Brain microvascular endothelial cell (primary cell): ENCODE measurements around the gene IL1RL2.

Experiments used
- DNase-seq: peaks from one replicate; pipeline ENCODE4 v3.0.0-alpha.2; 2020
- H3K27ac ChIP-seq: fragments of 250-450 bp; sonication (Bioruptor Pico); 2 replicates; pipeline ENCODE4 v1.5.1; 2020; ENCODE audit warnings: mild to moderate bottlenecking, moderate library complexity
- H3K27me3 ChIP-seq: fragments of 250-450 bp; sonication (Bioruptor Pico); replicated peaks from 2 replicates; pipeline ENCODE4 v1.5.1; 2020; ENCODE audit warnings: mild to moderate bottlenecking
- H3K36me3 ChIP-seq: fragments of 250-450 bp; sonication (Bioruptor Pico); replicated peaks from 2 replicates; pipeline ENCODE4 v1.5.1; 2020; ENCODE audit warnings: mild to moderate bottlenecking
- H3K4me3 ChIP-seq: 2 replicates; pipeline ENCODE4 v1.5.1; 2011; ENCODE audit warnings: low read depth, mild to moderate bottlenecking, control low read depth, low read length, moderate library complexity
- CTCF ChIP-seq: IDR thresholded peaks from 2 replicates; pipeline ENCODE4 v1.5.1; 2011; ENCODE audit warnings: low read depth, mild to moderate bottlenecking, moderate library complexity, low read length, control low read depth, inconsistent platforms; ENCODE audit errors: missing control alignments
- in situ Hi-C: cut with HindIII; loops from 2 replicates; pipeline ENCODE4 v1.10.0; 2017; ENCODE audit warnings: low sequenced_read_pairs, low pct_ligation_motif_present

The IL1RL2 gene

GRCh38 chr2:102145107-102145506 lies 41.7 kb upstream of the IL1RL2 start:
- TF ChIP-seq CTCF, result no peak
- no peak for DNase-seq
- in situ Hi-C loops, result no loop called here
- Histone ChIP-seq H3K4me3 (no peak overlapping the region), H3K36me3 (peaks cover 16% of the 10 kb centered on the region), H3K27me3 (no peaks in the 10 kb centered on the region), H3K27ac (no peak overlapping the region)

- H3K4me3 ChIP-seq, result no peak overlapping the region
These were observed 40.9 kb upstream of the IL1RL2 start for GRCh38 chr2:102145934-102146333.

GRCh38 chr2:102147935-102148334 lies 38.9 kb upstream of the IL1RL2 start:
- DNase-seq, result peak; percentile 55
- no peak for TF ChIP-seq CTCF
- no peaks in the 10 kb centered on the region for H3K27me3 ChIP-seq
- H3K4me3 ChIP-seq, result no peak overlapping the region
- H3K27ac ChIP-seq, result no peak overlapping the region
- in situ Hi-C loops, result no loop called here
- peaks cover 18% of the 10 kb centered on the region for H3K36me3 ChIP-seq

More at GRCh38 chr2:102145934-102146333, 40.9 kb upstream of the IL1RL2 start:
- in situ Hi-C loops, result no loop called here
- no peak for TF ChIP-seq CTCF
- no peak overlapping the region for H3K27ac ChIP-seq
- no peak for DNase-seq
- H3K27me3 ChIP-seq, result no peaks in the 10 kb centered on the region
- peaks cover 18% of the 10 kb centered on the region for H3K36me3 ChIP-seq

GRCh38 chr2:102149243-102149642 lies 37.6 kb upstream of the IL1RL2 start:
- in situ Hi-C loops, result no loop called here
- H3K36me3 ChIP-seq, result peaks cover 21% of the 10 kb centered on the region
- no peak for DNase-seq
- no peak overlapping the region for H3K27ac ChIP-seq
- TF ChIP-seq CTCF, result no peak
- H3K4me3 ChIP-seq, result no peak overlapping the region
- H3K27me3 ChIP-seq, result no peaks in the 10 kb centered on the region

GRCh38 chr2:102149644-102150455 lies 37.0 kb upstream of the IL1RL2 start:
- in situ Hi-C loops, result no loop called here
- no peak for TF ChIP-seq CTCF
- no peak overlapping the region for H3K4me3 ChIP-seq
- no peaks in the 10 kb centered on the region for H3K27me3 ChIP-seq
- H3K36me3 ChIP-seq, result peaks cover 27% of the 10 kb centered on the region
- no peak for DNase-seq
- H3K27ac ChIP-seq, result no peak overlapping the region

GRCh38 chr2:102154364-102154763 lies 32.5 kb upstream of the IL1RL2 start:
- Histone ChIP-seq H3K27me3 (no peaks in the 10 kb centered on the region), H3K36me3 (peaks cover 30% of the 10 kb centered on the region), H3K4me3 (no peak overlapping the region), H3K27ac (no peak overlapping the region)
- TF ChIP-seq CTCF, result no peak
- in situ Hi-C loops, result no loop called here
- DNase-seq, result no peak
